ENCODE results near the gene LAGE3.

DNA sequence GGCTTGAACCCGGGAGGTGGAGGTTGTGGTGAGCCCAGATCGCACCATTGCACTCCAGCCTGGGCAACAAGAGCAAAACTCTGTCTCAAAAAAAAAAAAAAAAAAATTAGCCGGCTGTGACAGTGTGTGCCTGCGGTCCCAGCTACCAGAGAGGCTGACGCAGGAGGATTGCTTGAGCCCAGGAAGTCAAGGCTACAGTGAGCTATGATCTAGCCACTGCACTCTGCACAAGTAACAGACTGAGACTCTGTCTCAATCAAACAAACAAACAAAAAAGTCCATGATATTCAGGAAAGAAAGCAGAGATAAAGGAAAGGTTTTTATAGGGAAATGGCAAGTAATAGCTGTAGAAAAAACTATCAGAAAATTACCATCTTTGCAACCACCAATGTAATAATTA lies 2.1 kb upstream of the LAGE3 start:
- no peak for TF ChIP-seq CTCF (IDR thresholded peaks at IDR 0.05)
- TF ChIP-seq POLR2A (IDR thresholded peaks at IDR 0.05), result no peak

Data from ovary (tissue), 3 donors.